Omental fat pad (tissue), 4 donors: Measurements from ENCODE around the gene MOB3B. TPM values are rescaled to one million over a fixed set of nuclear protein-coding genes. Genes with fewer than 3 reads are reported as not detected.

ENCODE experiments used
- ATAC-seq: fragments of 150-250 bp; one replicate; pipeline ENCODE4 v1.9.1; 2016; ENCODE audit warnings: mild to moderate bottlenecking, moderate library complexity; ENCODE audit not compliant: low FRiP score
- DNase-seq: peaks from one replicate; pipeline ENCODE4 v3.0.0-alpha.2; 2019; ENCODE audit warnings: low spot score
- CTCF ChIP-seq, 3 donors: fragments of 450-650 bp; IDR thresholded peaks; one replicate each; pipeline ENCODE4 v1.5.1; 2016 to 2017; ENCODE audit warnings: antibody characterized with exemption in 3 of 3, mild to moderate bottlenecking in 3 of 3, moderate library complexity in 2 of 3
- total RNA-seq, 4 donors: library from RNA; depleted of rRNA; stranded (reverse); fragments of >200 nt; gene quantifications; one replicate each; pipeline ENCODE4 v1.1.0, GENCODE V29; 2016

Gene MOB3B
- total RNA-seq, 4 donors from 2014 or later = 7.9 to 11.5 (median 9.4) TPM

- no peak for TF ChIP-seq CTCF (IDR thresholded peaks at IDR 0.05)
- DNase-seq (no peak), ATAC-seq (no peak)
These were observed 200.3 kb downstream of the MOB3B start for GRCh38 chr9:27329291-27329690.

- no peak for TF ChIP-seq CTCF (IDR thresholded peaks at IDR 0.05)
- DNase-seq (no peak), ATAC-seq (no peak)
These were observed 201.1 kb downstream of the MOB3B start for GRCh38 chr9:27328483-27328882.

- TF ChIP-seq CTCF (IDR thresholded peaks at IDR 0.05) = no peak
- ATAC-seq (no peak), DNase-seq (no peak)
These were observed 218.4 kb downstream of the MOB3B start for GRCh38 chr9:27311184-27311583.

- DNase-seq (no peak), ATAC-seq (no peak)
- no peak for TF ChIP-seq CTCF (IDR thresholded peaks at IDR 0.05)
These were observed 219.0 kb downstream of the MOB3B start for GRCh38 chr9:27310582-27310981.

GRCh38 chr9:27308691-27309390 is 220.8 kb downstream of the MOB3B start:
- TF ChIP-seq CTCF (IDR thresholded peaks at IDR 0.05) = no peak
- ATAC-seq = no peak
- no peak for DNase-seq

GRCh38 chr9:27304521-27304920 is 225.1 kb downstream of the MOB3B start:
- ATAC-seq = no peak
- no peak for DNase-seq
- no peak for TF ChIP-seq CTCF (IDR thresholded peaks at IDR 0.05)

GRCh38 chr9:27303219-27303618 is 226.4 kb downstream of the MOB3B start:
- DNase-seq (no peak), ATAC-seq (no peak)
- no peak for TF ChIP-seq CTCF (IDR thresholded peaks at IDR 0.05)
